GM19438 (cell line): ENCODE data around the gene MTPN.

ENCODE experiments used
- ATAC-seq: cut with Tn5 transposase; IDR thresholded peaks from one replicate; pipeline ENCODE4 v1.9.1; 2021; ENCODE audit warnings: low read depth; ENCODE audit not compliant: unreplicated experiment

Gene MTPN

GRCh38 chr7:135930565-135931461 is 46.3 kb downstream of the MTPN start:
- ATAC-seq = no peak

GRCh38 chr7:135929722-135930141 is 47.4 kb downstream of the MTPN start:
- ATAC-seq = no peak

- ATAC-seq = no peak
Observed at GRCh38 chr7:135929249-135929648, 47.9 kb downstream of the MTPN start.

- no peak for ATAC-seq
Observed at GRCh38 chr7:135928136-135928535, 49.0 kb downstream of the MTPN start.

DNA sequence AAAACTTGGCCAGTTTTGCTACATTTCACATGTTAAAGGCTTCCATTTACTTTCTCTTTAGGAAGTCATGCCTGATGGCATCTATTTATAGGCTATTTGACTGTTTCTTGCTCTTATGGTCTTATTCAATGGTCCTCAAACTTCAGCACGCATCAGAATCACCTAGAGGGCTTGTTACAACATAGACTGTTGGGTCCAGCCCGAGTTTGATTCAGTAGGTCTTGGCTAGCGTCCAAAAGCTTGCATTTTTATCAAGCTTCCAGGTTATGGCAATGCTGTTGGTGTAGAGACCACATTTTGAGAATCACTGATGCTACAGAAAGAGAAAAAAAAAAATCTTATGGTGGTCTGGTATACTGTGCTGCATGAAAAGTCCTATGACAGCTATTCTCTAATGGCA is 51.9 kb downstream of the MTPN start:
- no peak for ATAC-seq

DNA sequence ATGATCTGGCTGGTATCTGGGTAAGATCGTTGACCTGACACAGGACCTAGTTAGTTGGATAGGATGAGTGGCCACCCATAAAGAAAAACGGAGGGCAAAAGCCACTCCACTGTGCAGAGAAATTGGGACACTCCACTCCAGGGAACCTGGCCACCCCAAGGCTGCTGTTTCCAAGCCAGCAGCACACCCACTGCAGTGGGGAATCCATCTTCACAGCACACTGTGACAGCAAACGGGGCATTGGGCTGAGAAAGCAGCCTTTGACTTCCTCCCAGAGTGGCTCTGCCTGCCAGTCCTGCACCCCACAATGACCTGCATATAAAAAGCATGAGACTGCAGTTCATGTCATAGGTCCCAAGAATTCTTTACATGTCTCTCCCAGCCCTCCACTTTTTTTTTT is 52.9 kb downstream of the MTPN start:
- ATAC-seq = no peak

DNA sequence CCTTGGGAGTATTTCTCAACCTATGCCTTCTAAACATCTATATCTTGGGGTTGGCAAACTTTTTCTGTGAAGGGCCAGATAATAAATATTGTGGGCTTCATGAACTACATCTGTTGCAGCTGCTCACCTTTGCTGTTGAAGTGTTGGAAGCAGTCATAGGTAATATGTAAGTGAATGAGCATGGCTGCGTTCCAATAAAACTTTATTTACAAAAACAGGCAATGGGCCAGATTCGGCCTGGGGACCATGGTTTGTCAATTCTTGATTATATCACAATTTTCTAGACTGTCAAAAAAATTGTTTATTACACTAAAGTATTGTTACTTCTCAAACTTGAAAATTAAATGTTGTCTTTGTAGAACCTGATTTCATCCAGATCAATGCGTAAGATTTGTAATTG is 54.9 kb downstream of the MTPN start:
- no peak for ATAC-seq

DNA sequence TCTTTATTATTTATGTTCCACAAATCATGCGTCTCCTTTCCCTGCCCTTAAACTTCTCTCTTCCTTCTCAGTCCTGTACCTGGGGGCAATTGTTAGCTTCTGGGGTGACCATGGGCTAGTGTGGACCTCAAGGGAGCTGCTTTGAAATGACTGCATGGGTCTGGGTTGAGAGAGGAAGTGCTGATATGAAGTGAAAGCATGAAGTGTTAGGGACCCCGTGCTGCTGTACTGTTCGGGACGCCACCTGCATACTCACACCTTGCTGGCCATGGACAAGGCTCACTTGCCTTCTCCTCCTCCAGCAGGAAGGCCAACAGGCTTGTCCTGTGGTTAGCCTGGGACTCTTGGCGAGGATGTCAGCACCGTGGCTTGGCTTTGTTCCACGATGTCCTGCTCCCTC is 56.7 kb downstream of the MTPN start:
- ATAC-seq = no peak

- ATAC-seq = no peak
Observed at GRCh38 chr7:135919071-135919841, 57.9 kb downstream of the MTPN start.

DNA sequence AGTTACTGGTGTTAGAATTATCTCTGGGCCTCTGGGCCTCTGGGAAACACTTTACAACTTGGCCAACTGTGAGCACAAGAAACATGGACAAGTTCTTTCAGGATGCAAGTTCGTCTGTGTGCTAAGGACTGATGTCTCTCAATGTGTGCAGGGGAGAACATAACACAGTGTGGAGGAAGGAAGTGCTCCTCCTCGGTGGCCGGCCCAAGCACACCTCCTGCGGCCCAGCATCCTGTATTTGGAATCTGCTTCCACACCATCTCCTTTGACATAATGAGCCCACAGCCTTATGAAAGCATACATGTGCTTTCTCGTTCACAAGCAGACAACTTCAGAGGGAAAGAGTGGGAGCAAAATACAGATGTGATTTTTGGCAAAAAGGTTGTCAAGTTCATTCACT is 59.0 kb downstream of the MTPN start:
- no peak for ATAC-seq

DNA sequence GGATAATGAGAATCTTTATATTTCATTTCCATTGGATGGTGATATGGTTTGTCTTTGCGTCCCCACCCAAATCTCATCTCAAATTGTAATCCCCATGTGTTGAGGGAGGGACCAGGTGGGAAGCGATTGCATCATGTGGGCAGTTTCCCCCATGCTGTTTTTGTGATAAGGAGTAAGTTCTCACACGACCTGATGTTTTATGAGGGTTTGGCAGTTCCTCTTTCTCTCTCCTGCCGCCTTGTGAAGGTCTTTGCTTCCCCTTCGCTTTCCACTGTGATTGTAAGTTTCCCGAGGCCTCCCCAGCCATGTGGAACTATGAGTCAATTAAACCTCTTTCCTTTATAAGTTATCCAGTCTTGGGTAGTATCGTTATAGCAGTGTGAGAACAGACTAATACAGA is 59.4 kb downstream of the MTPN start:
- no peak for ATAC-seq

- ATAC-seq = no peak
Observed at GRCh38 chr7:135914346-135914745, 62.8 kb downstream of the MTPN start.

DNA sequence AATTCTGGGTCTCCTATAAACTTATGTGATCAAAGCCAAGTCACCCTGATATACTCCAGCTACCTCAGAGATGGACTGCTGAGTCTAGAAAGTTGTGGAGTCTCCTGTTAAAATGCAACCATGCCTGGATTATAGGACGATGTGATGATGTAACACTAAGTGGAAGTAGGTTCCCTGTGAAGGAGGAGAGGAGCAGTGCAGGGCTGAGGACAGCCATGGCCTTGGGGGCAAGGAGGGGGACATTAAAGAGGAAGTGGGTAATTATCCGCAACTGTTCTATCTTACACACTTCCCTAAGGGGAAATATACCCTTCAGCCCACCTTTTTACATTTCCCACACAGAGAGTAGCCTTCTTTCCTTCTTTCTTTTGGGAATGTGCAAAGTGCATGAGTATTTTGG is 63.8 kb downstream of the MTPN start:
- ATAC-seq = no peak

- ATAC-seq = no peak
Observed at GRCh38 chr7:135911099-135911498, 66.1 kb downstream of the MTPN start.

GRCh38 chr7:135910393-135911036 is 66.6 kb downstream of the MTPN start:
- no peak for ATAC-seq

GRCh38 chr7:135905858-135906257 is 71.3 kb downstream of the MTPN start:
- no peak for ATAC-seq

DNA sequence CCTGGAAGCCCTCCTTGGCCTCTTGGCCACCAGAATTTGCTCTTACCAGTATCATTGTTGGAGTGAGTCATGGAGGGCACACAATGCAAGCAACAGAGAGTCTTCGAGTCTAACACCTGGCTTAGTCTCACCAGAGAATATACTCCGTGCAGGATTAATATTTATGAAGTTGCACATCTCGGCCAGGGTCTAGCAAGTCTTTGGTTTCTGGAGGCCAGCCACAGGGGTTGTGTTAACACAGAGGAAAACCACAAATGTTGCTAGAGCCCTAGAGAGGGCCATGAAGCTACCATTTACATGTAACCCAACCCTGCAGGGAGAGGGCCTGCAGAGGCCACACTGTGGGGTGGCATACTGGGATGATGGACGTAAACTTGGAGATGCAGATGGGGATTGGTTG is 71.8 kb downstream of the MTPN start:
- ATAC-seq = no peak

- no peak for ATAC-seq
Observed at GRCh38 chr7:135904282-135904681, 72.9 kb downstream of the MTPN start.

- no peak for ATAC-seq
Observed at GRCh38 chr7:135901585-135902540, 75.3 kb downstream of the MTPN start.

- no peak for ATAC-seq
Observed at GRCh38 chr7:135900065-135900546, 77.1 kb downstream of the MTPN start.
